OCI-LY7 (cell line): Measurements from ENCODE around the gene SCLY.

Source experiments
- CTCF ChIP-seq: fragments of 200-600 bp; sonication (generic); conservative IDR thresholded peaks from 2 replicates; pipeline ENCODE4 v1.5.1; 2014; ENCODE audit warnings: mild to moderate bottlenecking, antibody characterized with exemption, low read length, moderate library complexity, mixed read lengths
- EZH2phosphoT487 ChIP-seq: fragments of 200-600 bp; sonication (generic); IDR thresholded peaks from 2 replicates; pipeline ENCODE4 v1.6.1; 2018; ENCODE audit warnings: low read depth, borderline replicate concordance, mild to moderate bottlenecking, mixed run types, antibody characterized with exemption, low read length, moderate library complexity, mixed read lengths

- TF ChIP-seq CTCF (no peak), EZH2phosphoT487 (no peak)
These were observed 55.7 kb downstream of the SCLY start for GRCh38 chr2:238116298-238117198.
